ENCODE results near the gene ANKRD44. TPM values are rescaled to one million over a fixed set of nuclear protein-coding genes. Genes with fewer than 3 reads are reported as not detected.

The ANKRD44 gene
- total RNA-seq, 2 experiments from 2014 or later: 188 to 224 TPM

DNA sequence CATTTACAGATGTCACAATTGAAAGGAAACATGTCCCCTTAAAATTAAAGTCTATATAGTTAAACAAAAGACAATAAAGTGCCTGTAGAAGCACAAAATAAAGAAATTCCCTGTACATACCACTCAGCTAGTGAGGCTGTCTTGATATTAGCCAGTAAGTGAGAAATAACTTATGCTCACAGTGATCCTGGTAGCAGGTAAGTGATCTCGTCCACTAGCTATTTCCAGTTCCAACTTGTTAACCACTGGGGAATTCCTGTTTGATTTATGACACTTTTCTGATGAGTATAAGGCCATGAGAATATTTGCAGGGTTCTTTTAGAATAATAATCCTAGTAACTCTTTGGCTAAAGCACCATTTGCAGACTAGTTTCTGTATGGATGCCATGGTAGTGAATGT is 256.1 kb downstream of the ANKRD44 start:
- H3K4me1 Mint-ChIP-seq (ENCODE audit: low read depth): no peaks in the 10 kb centered on the region
- no peak for ATAC-seq
- no peak overlapping the region for H3K4me3 Mint-ChIP-seq
- DNase-seq: no peak
- H3K9me3 Mint-ChIP-seq (ENCODE audit: insufficient read depth): peaks cover 27% of the 10 kb centered on the region
- CTCF ChIA-PET: interaction anchor here (0.9 to 1.5 kb wide), 3 partner anchors 9 to 114 kb away, joined by 3 to 4 read pairs (median 4); no protein-coding TSS in a partner anchor
- H3K27me3 Mint-ChIP-seq (ENCODE audit: low read depth): no peaks in the 10 kb centered on the region
- H3K36me3 Mint-ChIP-seq (ENCODE audit: low read depth): peaks cover 92% of the 10 kb centered on the region
- no peak overlapping the region for H3K27ac Mint-ChIP-seq
- POLR2A ChIA-PET: no interaction called here

DNA sequence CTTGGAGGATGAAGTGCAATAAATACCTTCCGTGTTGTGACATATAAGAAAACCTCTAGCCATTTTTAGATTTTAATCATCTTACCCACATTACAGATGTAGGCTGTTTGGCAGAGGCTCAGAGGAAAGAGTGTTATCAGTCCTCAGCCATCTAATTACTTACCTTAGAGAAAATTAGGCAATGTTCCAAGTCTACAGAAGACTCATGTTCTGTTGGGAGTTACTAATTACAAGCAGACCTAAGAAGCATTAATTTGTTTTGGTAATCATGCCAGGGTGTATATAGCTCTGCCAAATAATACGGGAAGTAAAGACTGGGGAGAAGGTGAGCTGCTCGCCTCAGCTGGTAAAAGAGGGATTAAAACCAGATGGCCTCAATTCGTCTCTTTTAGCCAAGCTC is 258.2 kb downstream of the ANKRD44 start:
- peaks cover 27% of the 10 kb centered on the region for H3K9me3 Mint-ChIP-seq (ENCODE audit: insufficient read depth)
- H3K27ac Mint-ChIP-seq: no peak overlapping the region
- no peak for ATAC-seq
- H3K4me1 Mint-ChIP-seq (ENCODE audit: low read depth): no peaks in the 10 kb centered on the region
- ChIA-PET CTCF (no interaction called here), POLR2A (interaction anchor here (0.7 kb wide), 1 partner anchor 156 kb away, joined by 3 read pairs; no protein-coding TSS in a partner anchor)
- no peaks in the 10 kb centered on the region for H3K27me3 Mint-ChIP-seq (ENCODE audit: low read depth)
- H3K4me3 Mint-ChIP-seq: no peak overlapping the region
- peaks cover 88% of the 10 kb centered on the region for H3K36me3 Mint-ChIP-seq (ENCODE audit: low read depth)
- DNase-seq: no peak

- DNase-seq (no peak), ATAC-seq (no peak)
- Mint-ChIP-seq H3K4me1 (ENCODE audit: low read depth) (peaks cover 3% of the 10 kb centered on the region), H3K9me3 (ENCODE audit: insufficient read depth) (no peaks in the 10 kb centered on the region), H3K4me3 (no peak overlapping the region), H3K27me3 (ENCODE audit: low read depth) (no peaks in the 10 kb centered on the region), H3K27ac (peak overlapping the region; percentile 28), H3K36me3 (ENCODE audit: low read depth) (peaks cover 51% of the 10 kb centered on the region)
- CTCF ChIA-PET: interaction anchor here (1.0 to 1.3 kb wide), 6 partner anchors 10 to 294 kb away, joined by 3 to 4 read pairs (median 3); no protein-coding TSS in a partner anchor
- POLR2A ChIA-PET: interaction anchor here (0.9 kb wide), 1 partner anchor 12 kb away, joined by 3 read pairs; no protein-coding TSS in a partner anchor
Measured at GRCh38 chr2:197045115-197045514, 265.5 kb downstream of the ANKRD44 start.

- no peak overlapping the region for H3K27ac Mint-ChIP-seq
- peaks cover 3% of the 10 kb centered on the region for H3K4me1 Mint-ChIP-seq (ENCODE audit: low read depth)
Measured at GRCh38 chr2:197042739-197043196, 267.8 kb downstream of the ANKRD44 start.

GRCh38 chr2:197037863-197038398 is 272.6 kb downstream of the ANKRD44 start:
- POLR2A ChIA-PET: no interaction called here
- no peak overlapping the region for H3K4me3 Mint-ChIP-seq
- no peak for DNase-seq
- H3K4me1 Mint-ChIP-seq (ENCODE audit: low read depth): peaks cover 5% of the 10 kb centered on the region
- CTCF ChIA-PET: no interaction called here
- ATAC-seq: no peak
- H3K27me3 Mint-ChIP-seq (ENCODE audit: low read depth): no peaks in the 10 kb centered on the region
- H3K27ac Mint-ChIP-seq: no peak overlapping the region
- H3K9me3 Mint-ChIP-seq (ENCODE audit: insufficient read depth): no peaks in the 10 kb centered on the region
- H3K36me3 Mint-ChIP-seq (ENCODE audit: low read depth): peaks cover 78% of the 10 kb centered on the region

More at GRCh38 chr2:197042739-197043196, 267.8 kb downstream of the ANKRD44 start:
- Mint-ChIP-seq H3K4me3 (no peak overlapping the region), H3K9me3 (ENCODE audit: insufficient read depth) (no peaks in the 10 kb centered on the region), H3K36me3 (ENCODE audit: low read depth) (peaks cover 48% of the 10 kb centered on the region), H3K27me3 (ENCODE audit: low read depth) (no peaks in the 10 kb centered on the region)
- ChIA-PET POLR2A (no interaction called here), CTCF (no interaction called here)
- no peak for DNase-seq
- ATAC-seq: no peak

GRCh38 chr2:197035002-197035401 is 275.6 kb downstream of the ANKRD44 start:
- ChIA-PET CTCF (interaction anchor here (1.2 kb wide), 2 partner anchors 11 to 24 kb away, joined by 3 read pairs; no protein-coding TSS in a partner anchor), POLR2A (no interaction called here)
- Mint-ChIP-seq H3K9me3 (ENCODE audit: insufficient read depth) (no peaks in the 10 kb centered on the region), H3K4me3 (no peak overlapping the region), H3K27ac (no peak overlapping the region), H3K36me3 (ENCODE audit: low read depth) (peaks cover 78% of the 10 kb centered on the region), H3K4me1 (ENCODE audit: low read depth) (peaks cover 15% of the 10 kb centered on the region), H3K27me3 (ENCODE audit: low read depth) (no peaks in the 10 kb centered on the region)
- no peak for ATAC-seq
- DNase-seq: no peak

GRCh38 chr2:197034292-197034691 is 276.3 kb downstream of the ANKRD44 start:
- peaks cover 81% of the 10 kb centered on the region for H3K36me3 Mint-ChIP-seq (ENCODE audit: low read depth)
- no peak overlapping the region for H3K4me3 Mint-ChIP-seq
- H3K9me3 Mint-ChIP-seq (ENCODE audit: insufficient read depth): no peaks in the 10 kb centered on the region
- ChIA-PET CTCF (interaction anchor here (1.2 kb wide), 1 partner anchor 25 kb away, joined by 3 read pairs; no protein-coding TSS in a partner anchor), POLR2A (no interaction called here)
- H3K4me1 Mint-ChIP-seq (ENCODE audit: low read depth): peaks cover 22% of the 10 kb centered on the region
- H3K27ac Mint-ChIP-seq: no peak overlapping the region
- ATAC-seq (no peak), DNase-seq (no peak)
- H3K27me3 Mint-ChIP-seq (ENCODE audit: low read depth): no peaks in the 10 kb centered on the region

DNA sequence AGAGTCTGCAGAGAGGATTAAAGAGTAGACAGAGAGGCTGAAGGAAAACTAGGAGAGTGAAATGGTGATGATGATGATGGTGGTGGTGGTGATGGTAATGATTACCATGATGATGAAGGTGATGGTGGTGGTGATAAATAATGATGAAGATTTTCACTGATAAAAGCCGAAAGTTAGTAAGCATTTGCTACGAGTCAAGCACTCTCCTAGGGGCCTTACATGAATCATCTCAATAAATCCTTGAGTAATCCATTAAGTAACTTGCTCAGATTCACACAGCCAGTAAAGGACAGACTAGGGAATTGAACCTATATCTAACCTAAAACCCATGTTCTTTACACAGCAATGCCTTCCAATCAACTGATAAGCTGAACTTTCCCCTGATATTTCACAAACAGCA is 277.4 kb downstream of the ANKRD44 start:
- Mint-ChIP-seq H3K4me1 (ENCODE audit: low read depth) (peaks cover 31% of the 10 kb centered on the region), H3K36me3 (ENCODE audit: low read depth) (peaks cover 81% of the 10 kb centered on the region)
- POLR2A ChIA-PET: no interaction called here

GRCh38 chr2:197031803-197032202 is 278.8 kb downstream of the ANKRD44 start:
- H3K4me1 Mint-ChIP-seq (ENCODE audit: low read depth): peaks cover 31% of the 10 kb centered on the region
- no peak overlapping the region for H3K4me3 Mint-ChIP-seq
- H3K36me3 Mint-ChIP-seq (ENCODE audit: low read depth): peaks cover 77% of the 10 kb centered on the region
- no peak for ATAC-seq
- no peak overlapping the region for H3K27ac Mint-ChIP-seq
- POLR2A ChIA-PET: no interaction called here
- CTCF ChIA-PET: interaction anchor here (0.7 to 1.4 kb wide), 3 partner anchors 13 to 281 kb away, joined by 3 read pairs; no protein-coding TSS in a partner anchor
- no peaks in the 10 kb centered on the region for H3K27me3 Mint-ChIP-seq (ENCODE audit: low read depth)
- no peaks in the 10 kb centered on the region for H3K9me3 Mint-ChIP-seq (ENCODE audit: insufficient read depth)
- no peak for DNase-seq

More for the DNA sequence above, 277.4 kb downstream of the ANKRD44 start:
- CTCF ChIA-PET: no interaction called here
- no peak for ATAC-seq
- H3K9me3 Mint-ChIP-seq (ENCODE audit: insufficient read depth): no peaks in the 10 kb centered on the region
- H3K27me3 Mint-ChIP-seq (ENCODE audit: low read depth): no peaks in the 10 kb centered on the region
- no peak overlapping the region for H3K4me3 Mint-ChIP-seq
- no peak for DNase-seq
- no peak overlapping the region for H3K27ac Mint-ChIP-seq

DNA sequence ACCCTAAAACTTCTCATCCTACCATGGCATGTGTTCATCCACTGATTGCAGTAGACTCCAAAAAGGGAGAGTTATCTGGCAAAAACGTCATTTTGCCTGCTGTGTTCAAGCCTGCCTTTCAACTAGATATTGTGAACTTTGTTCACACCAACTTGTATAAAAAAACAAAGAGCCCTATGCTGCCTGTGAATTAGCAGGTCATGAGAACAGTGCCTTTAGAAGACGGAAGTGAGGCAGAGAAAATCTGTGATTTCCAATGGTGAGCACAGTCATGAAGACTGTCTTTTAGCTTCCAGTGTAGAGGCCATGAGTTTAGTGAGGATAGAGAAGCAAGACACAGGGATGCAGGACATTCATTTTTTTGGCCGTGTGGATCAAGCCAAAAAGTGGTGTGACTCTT is 280.5 kb downstream of the ANKRD44 start:
- Mint-ChIP-seq H3K36me3 (ENCODE audit: low read depth) (peaks cover 76% of the 10 kb centered on the region), H3K27me3 (ENCODE audit: low read depth) (no peaks in the 10 kb centered on the region), H3K4me1 (ENCODE audit: low read depth) (peaks cover 31% of the 10 kb centered on the region), H3K27ac (no peak overlapping the region), H3K4me3 (no peak overlapping the region), H3K9me3 (ENCODE audit: insufficient read depth) (no peaks in the 10 kb centered on the region)
- POLR2A ChIA-PET: interaction anchor here (1.1 kb wide), 1 partner anchor 18 kb away, joined by 3 read pairs; no protein-coding TSS in a partner anchor
- CTCF ChIA-PET: no interaction called here
- DNase-seq: no peak
- ATAC-seq: no peak

GRCh38 chr2:197028633-197029032 is 281.9 kb downstream of the ANKRD44 start:
- Mint-ChIP-seq H3K27ac (peak overlapping the region; percentile 16), H3K36me3 (ENCODE audit: low read depth) (peaks cover 75% of the 10 kb centered on the region), H3K27me3 (ENCODE audit: low read depth) (no peaks in the 10 kb centered on the region), H3K9me3 (ENCODE audit: insufficient read depth) (no peaks in the 10 kb centered on the region), H3K4me3 (no peak overlapping the region), H3K4me1 (ENCODE audit: low read depth) (peaks cover 27% of the 10 kb centered on the region)
- ChIA-PET POLR2A (no interaction called here), CTCF (interaction anchor here (0.9 to 2.2 kb wide), 4 partner anchors 17 to 140 kb away, joined by 3 to 7 read pairs (median 4); no protein-coding TSS in a partner anchor)
- no peak for ATAC-seq
- no peak for DNase-seq

- H3K36me3 Mint-ChIP-seq (ENCODE audit: low read depth): peaks cover 75% of the 10 kb centered on the region
- ChIA-PET CTCF (interaction anchor here (1.3 to 2.2 kb wide), 3 partner anchors 17 to 141 kb away, joined by 3 to 7 read pairs (median 4); no protein-coding TSS in a partner anchor), POLR2A (no interaction called here)
- no peak for ATAC-seq
- no peak for DNase-seq
- H3K27me3 Mint-ChIP-seq (ENCODE audit: low read depth): no peaks in the 10 kb centered on the region
- no peak overlapping the region for H3K27ac Mint-ChIP-seq
- no peak overlapping the region for H3K4me3 Mint-ChIP-seq
- no peaks in the 10 kb centered on the region for H3K9me3 Mint-ChIP-seq (ENCODE audit: insufficient read depth)
- peaks cover 27% of the 10 kb centered on the region for H3K4me1 Mint-ChIP-seq (ENCODE audit: low read depth)
Measured at GRCh38 chr2:197028230-197028629, 282.4 kb downstream of the ANKRD44 start.

Measured in activated CD8-positive, alpha-beta T cell treated with anti-CD3 and anti-CD28 coated beads, Interleukin-2, amount 10 ng/mL, durations not matched to agents 7 days and 5 days (primary cell).